GM06990 (cell line): ENCODE measurements around the gene QSER1.

Source experiments
- DNase-seq: peaks from one replicate; pipeline ENCODE4 v3.0.0-alpha.2; 2011; ENCODE audit not compliant: insufficient read length; ENCODE audit errors: extremely low read depth
- H3K27me3 ChIP-seq: replicated peaks from 2 replicates; pipeline ENCODE4 v1.6.0; 2011; ENCODE audit warnings: low read length; ENCODE audit not compliant: control insufficient read depth, insufficient read depth
- H3K36me3 ChIP-seq: 2 replicates; pipeline ENCODE4 v1.5.1; 2011; ENCODE audit warnings: low read length; ENCODE audit not compliant: control insufficient read depth, insufficient read depth
- H3K4me3 ChIP-seq: replicated peaks from 2 replicates; pipeline ENCODE4 v1.5.1; 2011; ENCODE audit warnings: low read depth, mild to moderate bottlenecking, control low read depth, low read length
- TF ChIP-seq, protein P1 (sequence below): IDR thresholded peaks from 2 replicates; pipeline ENCODE4 v1.5.1; 2011; ENCODE audit warnings: low read length, control low read depth, mild to moderate bottlenecking, inconsistent platforms; ENCODE audit not compliant: insufficient read depth, poor library complexity, severe bottlenecking

Gene QSER1

DNA sequence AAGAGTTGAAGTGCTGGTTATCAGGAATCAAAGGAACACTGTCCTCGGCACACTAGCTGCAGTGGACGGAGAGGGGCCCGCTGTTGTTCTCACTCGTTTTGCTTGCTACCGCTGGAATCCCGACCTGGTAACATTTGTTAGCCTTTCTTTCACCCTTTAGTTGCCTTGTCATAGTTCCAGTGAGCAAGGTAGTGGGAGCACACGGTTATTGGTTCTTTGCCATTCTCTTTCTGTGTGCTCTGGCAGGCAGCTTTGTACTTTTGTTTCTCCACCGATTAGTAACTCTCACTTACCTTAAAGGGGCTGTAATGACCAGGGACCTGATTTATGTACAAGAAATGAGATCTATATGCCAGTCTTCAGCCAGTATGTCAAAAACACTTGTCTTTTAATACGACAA lies 124.9 kb downstream of the QSER1 start:
- Histone ChIP-seq H3K4me3 (no peak overlapping the region), H3K27me3 (no peaks in the 10 kb centered on the region; the same call in 1 of the 2 replicates), H3K36me3 (no peaks in the 10 kb centered on the region)
- DNase-seq: no peak
- TF ChIP-seq, protein P1, sequence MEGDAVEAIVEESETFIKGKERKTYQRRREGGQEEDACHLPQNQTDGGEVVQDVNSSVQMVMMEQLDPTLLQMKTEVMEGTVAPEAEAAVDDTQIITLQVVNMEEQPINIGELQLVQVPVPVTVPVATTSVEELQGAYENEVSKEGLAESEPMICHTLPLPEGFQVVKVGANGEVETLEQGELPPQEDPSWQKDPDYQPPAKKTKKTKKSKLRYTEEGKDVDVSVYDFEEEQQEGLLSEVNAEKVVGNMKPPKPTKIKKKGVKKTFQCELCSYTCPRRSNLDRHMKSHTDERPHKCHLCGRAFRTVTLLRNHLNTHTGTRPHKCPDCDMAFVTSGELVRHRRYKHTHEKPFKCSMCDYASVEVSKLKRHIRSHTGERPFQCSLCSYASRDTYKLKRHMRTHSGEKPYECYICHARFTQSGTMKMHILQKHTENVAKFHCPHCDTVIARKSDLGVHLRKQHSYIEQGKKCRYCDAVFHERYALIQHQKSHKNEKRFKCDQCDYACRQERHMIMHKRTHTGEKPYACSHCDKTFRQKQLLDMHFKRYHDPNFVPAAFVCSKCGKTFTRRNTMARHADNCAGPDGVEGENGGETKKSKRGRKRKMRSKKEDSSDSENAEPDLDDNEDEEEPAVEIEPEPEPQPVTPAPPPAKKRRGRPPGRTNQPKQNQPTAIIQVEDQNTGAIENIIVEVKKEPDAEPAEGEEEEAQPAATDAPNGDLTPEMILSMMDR: no peak

DNA sequence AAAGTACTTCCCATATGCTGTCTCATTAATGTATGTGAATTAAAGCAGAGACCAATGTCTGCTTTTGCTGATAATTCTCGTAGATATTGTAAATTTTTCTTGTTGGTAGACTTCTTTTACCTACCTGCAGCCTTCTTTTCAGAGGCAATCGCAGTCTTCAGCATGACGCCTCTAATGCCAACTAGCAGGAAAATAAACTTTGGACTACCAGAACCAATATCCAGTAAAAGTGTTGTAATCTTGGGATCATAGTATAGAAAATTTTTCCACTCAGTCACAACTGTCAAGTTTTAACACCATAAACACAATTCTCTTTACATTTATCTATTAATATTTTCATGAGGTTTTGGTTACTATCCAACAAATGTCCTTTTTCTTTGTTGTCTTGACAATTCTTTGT lies 125.4 kb downstream of the QSER1 start:
- DNase-seq: no peak
- Histone ChIP-seq H3K36me3 (no peaks in the 10 kb centered on the region), H3K4me3 (no peak overlapping the region), H3K27me3 (no peaks in the 10 kb centered on the region; the same call in 1 of the 2 replicates)
- TF ChIP-seq, protein P1: no peak

DNA sequence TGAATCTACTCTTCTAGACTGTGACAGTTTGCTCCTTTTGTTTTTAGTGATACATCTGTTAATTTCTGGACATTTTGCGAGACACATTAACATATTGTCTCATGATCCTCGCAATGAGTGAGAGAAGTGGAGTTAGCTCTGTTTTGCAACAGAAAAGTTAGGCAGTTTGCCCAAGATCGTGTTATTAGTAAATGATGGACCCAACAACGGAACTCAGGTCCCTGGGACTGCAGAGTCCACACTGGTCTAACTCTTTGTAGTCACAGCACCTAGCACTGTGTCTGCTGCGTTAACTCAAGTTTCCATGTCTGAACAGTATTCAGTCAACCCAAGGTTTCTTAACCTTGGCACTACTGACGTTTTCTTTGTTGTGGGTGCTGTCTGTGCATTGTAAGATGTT lies 126.2 kb downstream of the QSER1 start:
- TF ChIP-seq, protein P1: no peak
- Histone ChIP-seq H3K4me3 (no peak overlapping the region), H3K27me3 (no peaks in the 10 kb centered on the region; the same call in 1 of the 2 replicates), H3K36me3 (no peaks in the 10 kb centered on the region)
- DNase-seq: no peak

DNA sequence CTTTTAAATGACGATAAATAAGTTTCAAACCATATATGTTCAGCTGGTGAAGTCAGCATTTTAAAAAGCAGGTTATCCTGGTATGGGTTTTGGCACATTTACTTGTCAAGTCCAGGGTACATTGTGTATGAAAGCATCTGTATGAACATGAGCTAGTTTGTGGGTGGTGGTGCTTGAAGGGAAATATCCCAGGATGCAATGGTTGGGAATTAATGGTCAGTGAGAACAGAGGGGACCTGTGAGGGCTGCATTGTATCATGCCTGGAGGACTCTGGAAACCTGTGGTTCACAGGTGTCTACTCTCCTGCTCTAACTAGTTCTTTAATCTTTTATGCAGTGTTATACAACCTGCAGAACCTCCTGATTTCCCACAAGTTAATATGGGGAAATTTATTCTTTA lies 128.9 kb downstream of the QSER1 start:
- no peak for DNase-seq
- TF ChIP-seq, protein P1: no peak
- Histone ChIP-seq H3K4me3 (no peak overlapping the region), H3K27me3 (no peaks in the 10 kb centered on the region), H3K36me3 (no peaks in the 10 kb centered on the region)

DNA sequence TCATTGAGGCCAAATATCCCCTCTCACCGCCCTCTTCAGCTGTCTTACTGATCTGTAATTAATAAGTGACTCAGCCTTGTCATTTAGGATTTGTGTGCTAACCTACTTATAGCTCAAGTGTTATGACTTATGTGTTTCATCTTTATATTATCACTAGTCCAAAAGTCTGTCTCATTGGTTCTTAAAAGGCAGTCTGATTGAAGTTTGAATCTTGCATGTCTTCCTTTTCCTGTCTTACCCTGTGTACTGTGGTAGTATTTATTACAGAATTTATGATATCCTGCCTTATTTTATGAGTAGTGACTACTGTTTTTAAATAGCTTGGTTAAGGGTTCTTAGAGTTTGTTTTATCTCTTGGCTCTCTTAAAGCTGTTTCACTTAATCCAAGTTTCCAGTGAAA lies 129.3 kb downstream of the QSER1 start:
- Histone ChIP-seq H3K4me3 (no peak overlapping the region), H3K36me3 (no peaks in the 10 kb centered on the region), H3K27me3 (no peaks in the 10 kb centered on the region)
- no peak for DNase-seq
- TF ChIP-seq, protein P1: no peak

DNA sequence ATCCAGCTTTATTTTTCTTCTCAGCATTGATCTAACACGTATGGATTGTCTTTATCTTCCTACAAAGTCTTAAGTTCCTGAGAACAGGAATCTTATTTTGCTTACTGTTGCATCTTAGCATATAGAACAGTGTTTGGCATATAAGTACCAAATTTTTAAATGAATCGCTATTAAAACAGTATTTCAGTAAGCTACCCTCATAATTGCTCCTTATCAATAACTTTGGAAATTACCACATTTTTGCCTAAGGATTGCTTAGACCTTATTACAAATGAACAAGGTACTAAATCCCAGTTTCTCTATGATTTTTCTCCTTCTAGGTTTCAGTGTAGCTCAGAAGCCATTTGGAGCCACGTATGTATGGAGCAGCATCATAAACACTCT lies 132.7 kb downstream of the QSER1 start:
- TF ChIP-seq, protein P1: no peak
- DNase-seq: no peak
- H3K36me3 ChIP-seq: no peaks in the 10 kb centered on the region
- H3K27me3 ChIP-seq: no peaks in the 10 kb centered on the region
- no peak overlapping the region for H3K4me3 ChIP-seq
